H1 (cell line): ENCODE data around the gene CD1D.

Experiments
- CTCF ChIP-seq, 3 experiments: IDR thresholded peaks; 1 replicate in 2 of 3; 2 replicates in 1 of 3; pipeline versions ENCODE4 v1.5.1 to v1.6.1; 2011; ENCODE audit warnings: low read length in 3 of 3, mild to moderate bottlenecking in 3 of 3, inconsistent platforms in 2 of 3, low read depth in 1 of 3, moderate library complexity in 1 of 3; ENCODE audit not compliant: insufficient read depth in 1 of 3; ENCODE audit errors: control extremely low read depth in 1 of 3
- E2F6 ChIP-seq: IDR thresholded peaks from 2 replicates; pipeline ENCODE4 v1.6.1; 2012; ENCODE audit warnings: inconsistent platforms
- EP300 ChIP-seq, 2 experiments: IDR thresholded peaks; 1 replicate in 1 of 2; 2 replicates in 1 of 2; pipeline ENCODE4 v1.6.1; 2011 to 2012; ENCODE audit warnings: low read depth in 2 of 2, low read length in 2 of 2, mild to moderate bottlenecking in 2 of 2, borderline replicate concordance in 1 of 2, inconsistent platforms in 1 of 2, moderate library complexity in 1 of 2
- FOSL1 ChIP-seq: IDR thresholded peaks from 2 replicates; pipeline ENCODE4 v1.6.1; 2011; ENCODE audit warnings: mild to moderate bottlenecking, low read depth, low read length, moderate library complexity; ENCODE audit not compliant: insufficient read depth
- MAFK ChIP-seq: IDR thresholded peaks from 2 replicates; pipeline ENCODE4 v1.6.1; 2012; ENCODE audit warnings: low read depth, mild to moderate bottlenecking, improper control_type of control experiment, low read length
- POLR2A ChIP-seq, 2 experiments: IDR thresholded peaks; 1 replicate in 1 of 2; 2 replicates in 1 of 2; pipeline ENCODE4 v1.6.1; 2011; ENCODE audit warnings: low read depth in 2 of 2, low read length in 2 of 2, mild to moderate bottlenecking in 2 of 2; ENCODE audit errors: control extremely low read depth in 1 of 2
- SP4 ChIP-seq: IDR thresholded peaks from 2 replicates; pipeline ENCODE4 v1.6.1; 2012; ENCODE audit warnings: low read length, inconsistent platforms
- TAF1 ChIP-seq: IDR thresholded peaks from 2 replicates; pipeline ENCODE4 v1.6.1; 2011; ENCODE audit warnings: mild to moderate bottlenecking, low read depth, low read length
- TEAD4 ChIP-seq: IDR thresholded peaks from 2 replicates; pipeline ENCODE4 v1.6.1; 2012; ENCODE audit warnings: low read depth, low read length, inconsistent platforms, mixed read lengths
- YY1 ChIP-seq: IDR thresholded peaks from 2 replicates; pipeline ENCODE4 v1.6.1; 2011; ENCODE audit warnings: low read depth, mild to moderate bottlenecking, low read length

GRCh38 chr1:158148468-158148867 is 32.2 kb upstream of the CD1D start:
- TF ChIP-seq CTCF (IDR thresholded peaks at IDR 0.05; ENCODE audit: control extremely low read depth in 1 of 3, insufficient read depth in 1 of 3, low read depth in 1 of 3, low read length in 3 of 3) (no peak), TEAD4 (no peak), MAFK (no peak), POLR2A (IDR thresholded peaks at IDR 0.05; ENCODE audit: control extremely low read depth in 1 of 2, low read depth in 2 of 2, low read length in 2 of 2) (no peak), SP4 (no peak), TAF1 (no peak), FOSL1 (no peak), YY1 (no peak), EP300 (IDR thresholded peaks at IDR 0.05; ENCODE audit: borderline replicate concordance in 1 of 2, low read depth in 2 of 2, low read length in 2 of 2) (no peak), E2F6 (no peak)
